Sigmoid colon (tissue), 4 donors: ENCODE measurements around the gene FAM200A.

Experiments used
- EP300 ChIP-seq, 4 donors: sonication (generic); formaldehyde crosslinking; IDR thresholded peaks; one replicate each; pipeline ENCODE4 v1.6.1; 2017; ENCODE audit warnings: antibody characterized with exemption in 4 of 4
- POLR2A ChIP-seq, 2 donors: fragments of 450-650 bp; IDR thresholded peaks; one replicate each; pipeline ENCODE4 v1.6.1; 2016; ENCODE audit warnings: antibody characterized with exemption in 2 of 2, mild to moderate bottlenecking in 2 of 2, moderate library complexity in 2 of 2
- POLR2AphosphoS5 ChIP-seq, 4 donors: sonication (generic); formaldehyde crosslinking; IDR thresholded peaks; one replicate each; pipeline ENCODE4 v1.6.1; 2017; ENCODE audit warnings: antibody characterized with exemption in 4 of 4
- TF ChIP-seq, protein P1 (sequence below), 4 experiments: fragments of 450-650 bp in 3 of 4; fragments of 200-600 bp in 1 of 4; IDR thresholded peaks; one replicate each; pipeline ENCODE4 v1.5.1; 2016 to 2019; ENCODE audit warnings: antibody characterized with exemption in 4 of 4, mild to moderate bottlenecking in 3 of 4, moderate library complexity in 2 of 4

DNA sequence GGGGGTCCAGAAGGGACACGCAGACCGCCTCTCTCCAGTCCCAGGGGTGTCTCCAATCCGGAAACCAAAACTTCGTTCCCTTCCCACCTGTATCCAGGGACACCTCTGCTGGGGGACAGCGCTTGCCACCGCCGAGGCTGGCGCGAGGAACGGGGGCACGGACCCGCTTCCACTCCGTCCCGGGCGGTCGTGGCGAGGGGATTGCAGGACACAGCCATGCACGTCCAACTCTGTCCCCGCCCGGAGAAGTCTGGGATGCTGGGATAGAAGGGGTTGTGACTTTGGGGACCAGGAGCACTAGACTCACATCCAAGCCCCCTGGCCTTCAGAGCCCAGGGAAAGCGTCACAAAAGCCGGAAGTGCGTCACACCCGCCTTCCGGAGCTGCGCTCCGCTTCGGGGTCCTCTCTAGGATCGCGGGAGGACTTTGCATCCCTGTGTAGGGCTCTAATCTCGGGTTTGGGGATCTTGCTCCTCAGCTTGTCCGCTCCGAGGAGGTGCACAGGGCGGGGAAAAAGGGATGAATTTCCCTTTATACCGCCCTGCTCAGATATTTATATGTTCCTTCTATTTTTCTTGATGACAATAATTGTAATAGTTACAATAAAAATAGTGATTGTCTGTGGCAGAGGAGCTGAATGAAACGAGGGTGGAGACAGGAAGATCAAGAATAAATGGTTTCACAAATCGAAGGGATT, at the start of gene FAM200A:
- TF ChIP-seq, protein P1, sequence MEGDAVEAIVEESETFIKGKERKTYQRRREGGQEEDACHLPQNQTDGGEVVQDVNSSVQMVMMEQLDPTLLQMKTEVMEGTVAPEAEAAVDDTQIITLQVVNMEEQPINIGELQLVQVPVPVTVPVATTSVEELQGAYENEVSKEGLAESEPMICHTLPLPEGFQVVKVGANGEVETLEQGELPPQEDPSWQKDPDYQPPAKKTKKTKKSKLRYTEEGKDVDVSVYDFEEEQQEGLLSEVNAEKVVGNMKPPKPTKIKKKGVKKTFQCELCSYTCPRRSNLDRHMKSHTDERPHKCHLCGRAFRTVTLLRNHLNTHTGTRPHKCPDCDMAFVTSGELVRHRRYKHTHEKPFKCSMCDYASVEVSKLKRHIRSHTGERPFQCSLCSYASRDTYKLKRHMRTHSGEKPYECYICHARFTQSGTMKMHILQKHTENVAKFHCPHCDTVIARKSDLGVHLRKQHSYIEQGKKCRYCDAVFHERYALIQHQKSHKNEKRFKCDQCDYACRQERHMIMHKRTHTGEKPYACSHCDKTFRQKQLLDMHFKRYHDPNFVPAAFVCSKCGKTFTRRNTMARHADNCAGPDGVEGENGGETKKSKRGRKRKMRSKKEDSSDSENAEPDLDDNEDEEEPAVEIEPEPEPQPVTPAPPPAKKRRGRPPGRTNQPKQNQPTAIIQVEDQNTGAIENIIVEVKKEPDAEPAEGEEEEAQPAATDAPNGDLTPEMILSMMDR (IDR thresholded peaks at IDR 0.05), result no peak
- peak; percentile 82 to 94 for TF ChIP-seq POLR2A (IDR thresholded peaks at IDR 0.05)
- TF ChIP-seq EP300 (IDR thresholded peaks at IDR 0.05), result peak in 1 of 4 donors; percentile 52
- TF ChIP-seq POLR2AphosphoS5 (IDR thresholded peaks at IDR 0.05), result peak; percentile 94 to 98 (median 97)
